GM12878 (cell line): Measurements from ENCODE around the gene FMNL3. TPM values are rescaled to one million over a fixed set of nuclear protein-coding genes. Genes with fewer than 3 reads are reported as not detected.

ENCODE experiments used
- ELK1 ChIP-seq: IDR thresholded peaks from 2 replicates; pipeline ENCODE4 v1.6.1; 2012; ENCODE audit warnings: low read depth, low read length, improper control_type of control experiment
- MTA2 ChIP-seq: fragments of 450-650 bp; IDR thresholded peaks from 2 replicates; pipeline ENCODE4 v1.6.1; 2016; ENCODE audit warnings: low read depth, mild to moderate bottlenecking, moderate library complexity
- NBN ChIP-seq: fragments of 450-650 bp; IDR thresholded peaks from 2 replicates; pipeline ENCODE4 v1.6.1; 2016
- NFXL1 ChIP-seq: fragments of 450-650 bp; IDR thresholded peaks from 2 replicates; pipeline ENCODE4 v1.6.1; 2017; ENCODE audit warnings: antibody characterized with exemption, mild to moderate bottlenecking, borderline replicate concordance
- USF1 ChIP-seq: IDR thresholded peaks from 2 replicates; pipeline ENCODE4 v1.6.1; 2011; ENCODE audit warnings: borderline replicate concordance, low read depth, mild to moderate bottlenecking, moderate library complexity, mixed read lengths, low read length; ENCODE audit not compliant: insufficient read depth; ENCODE audit errors: extremely low read length
- YBX1 ChIP-seq: fragments of 450-650 bp; IDR thresholded peaks from 2 replicates; pipeline ENCODE4 v1.6.1; 2016; ENCODE audit warnings: antibody characterized with exemption
- ZNF687 ChIP-seq: fragments of 450-650 bp; IDR thresholded peaks from 2 replicates; pipeline ENCODE4 v1.6.1; 2017; ENCODE audit warnings: mild to moderate bottlenecking, moderate library complexity
- polyA plus RNA-seq, 11 experiments: library from polyadenylated mRNA; depleted of rRNA in 4 of 11; unstranded in 6 of 11; stranded (reverse) in 5 of 11; fragments of >200 nt; fragmentation: Nextera tagmentation in 4 of 11; fragmentation: Illumina TruSeq in 1 of 11; extraction: Ambion mirVana in 4 of 11; extraction: Trizol in 1 of 11; gene quantifications; 1 replicate in 1 of 11; 2 replicates in 10 of 11; pipeline versions ENCODE4 v1.2.1 to v1.2.3, GENCODE V29; 2011 to 2016; ENCODE audit warnings: inconsistent platforms in 2 of 11, missing spikeins in 2 of 11, low read depth in 1 of 11
- total RNA-seq, 4 experiments: library from RNA; depleted of rRNA in 3 of 4; stranded (reverse); fragments of >200 nt in 3 of 4; fragmentation: Illumina TruSeq in 1 of 4; extraction: Trizol in 1 of 4; gene quantifications; 2 replicates each; pipeline versions ENCODE4 v1.2.1 to v1.2.3, GENCODE V29; 2013 to 2021

FMNL3 gene
- total and polyA plus RNA-seq, 10 of the 15 experiments (the other 5 are each of a cell fraction or from before 2014, with no cell fraction given): 3.0 to 64.9 (median 30.9) TPM

- TF ChIP-seq ZNF687 (no peak), MTA2 (no peak), USF1 (no peak), NFXL1 (no peak), NBN (no peak), ELK1 (no peak), YBX1 (no peak)
- TF ChIP-seq, all 136 proteins: peak for 3
Measured at GRCh38 chr12:49626169-49626835, 80.9 kb downstream of the FMNL3 start (continued).
